ENCODE measurements around the gene FRMD5.

DNA sequence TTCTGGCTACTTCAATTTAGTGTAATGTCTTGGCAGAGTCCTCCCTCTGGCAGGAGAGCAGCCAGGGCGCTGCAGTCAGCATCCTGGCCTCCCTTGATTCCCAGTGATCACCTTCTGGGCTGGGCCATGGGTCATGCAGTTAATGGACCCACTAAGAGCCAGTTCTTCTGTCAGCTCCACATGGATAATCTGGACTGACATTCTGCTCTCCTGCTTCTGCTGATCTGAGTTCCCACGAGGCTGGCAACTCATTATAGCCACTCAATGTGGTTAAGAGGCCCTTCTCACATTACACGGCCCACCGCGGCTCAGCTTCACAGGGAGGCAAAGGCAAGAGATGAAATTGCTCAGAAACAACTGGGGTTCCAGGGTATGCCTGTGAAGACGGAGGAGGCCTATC is 274.3 kb downstream of the FRMD5 start:
- TF ChIP-seq POLR2AphosphoS5 (IDR thresholded peaks at IDR 0.05): no peak
- TF ChIP-seq, protein P1, sequence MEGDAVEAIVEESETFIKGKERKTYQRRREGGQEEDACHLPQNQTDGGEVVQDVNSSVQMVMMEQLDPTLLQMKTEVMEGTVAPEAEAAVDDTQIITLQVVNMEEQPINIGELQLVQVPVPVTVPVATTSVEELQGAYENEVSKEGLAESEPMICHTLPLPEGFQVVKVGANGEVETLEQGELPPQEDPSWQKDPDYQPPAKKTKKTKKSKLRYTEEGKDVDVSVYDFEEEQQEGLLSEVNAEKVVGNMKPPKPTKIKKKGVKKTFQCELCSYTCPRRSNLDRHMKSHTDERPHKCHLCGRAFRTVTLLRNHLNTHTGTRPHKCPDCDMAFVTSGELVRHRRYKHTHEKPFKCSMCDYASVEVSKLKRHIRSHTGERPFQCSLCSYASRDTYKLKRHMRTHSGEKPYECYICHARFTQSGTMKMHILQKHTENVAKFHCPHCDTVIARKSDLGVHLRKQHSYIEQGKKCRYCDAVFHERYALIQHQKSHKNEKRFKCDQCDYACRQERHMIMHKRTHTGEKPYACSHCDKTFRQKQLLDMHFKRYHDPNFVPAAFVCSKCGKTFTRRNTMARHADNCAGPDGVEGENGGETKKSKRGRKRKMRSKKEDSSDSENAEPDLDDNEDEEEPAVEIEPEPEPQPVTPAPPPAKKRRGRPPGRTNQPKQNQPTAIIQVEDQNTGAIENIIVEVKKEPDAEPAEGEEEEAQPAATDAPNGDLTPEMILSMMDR (IDR thresholded peaks at IDR 0.05): no peak
